Measurements from ENCODE around the gene GCSAM.

GCSAM gene

DNA sequence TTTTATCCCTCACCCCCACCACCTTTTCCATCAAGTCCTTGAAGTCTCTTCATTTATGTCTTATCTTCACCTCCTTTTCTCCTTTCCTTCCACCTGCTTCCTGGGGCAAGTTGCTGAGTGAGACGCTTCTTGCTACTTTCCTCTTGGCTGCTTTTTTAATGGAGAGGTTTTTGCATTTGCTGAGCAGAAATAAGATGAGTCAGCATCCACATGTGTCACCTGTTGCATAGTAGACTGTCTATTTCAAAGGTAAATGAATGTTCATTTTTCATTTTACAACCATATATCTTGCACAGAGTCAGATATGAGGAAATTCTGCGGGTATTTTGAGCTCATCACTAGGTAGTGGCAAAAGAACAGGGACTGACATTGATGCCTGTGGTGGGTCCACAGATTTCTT, 28.3 kb downstream of the GCSAM start:
- DNase-seq (ENCODE audit: low read depth) = no peak

DNA sequence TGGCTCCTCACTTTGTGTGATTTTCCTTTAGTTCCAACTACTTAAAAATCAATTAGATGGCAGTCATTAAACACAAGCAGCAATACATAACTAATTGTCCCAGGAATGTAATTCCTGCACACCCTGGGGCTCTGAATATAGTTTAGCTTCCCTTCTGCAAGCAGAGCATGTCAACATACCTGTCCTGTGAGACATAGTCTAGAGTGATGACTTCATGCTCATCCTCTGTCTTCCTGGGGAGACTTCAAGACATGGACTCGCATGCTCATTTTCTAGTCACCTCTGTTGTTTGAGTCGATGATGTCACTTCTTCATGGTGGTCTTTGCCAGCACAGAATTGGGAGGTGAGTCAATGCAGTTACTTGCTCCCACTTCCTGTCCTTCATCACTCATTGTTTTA, 31.1 kb downstream of the GCSAM start:
- no peak for DNase-seq (ENCODE audit: low read depth)

DNA sequence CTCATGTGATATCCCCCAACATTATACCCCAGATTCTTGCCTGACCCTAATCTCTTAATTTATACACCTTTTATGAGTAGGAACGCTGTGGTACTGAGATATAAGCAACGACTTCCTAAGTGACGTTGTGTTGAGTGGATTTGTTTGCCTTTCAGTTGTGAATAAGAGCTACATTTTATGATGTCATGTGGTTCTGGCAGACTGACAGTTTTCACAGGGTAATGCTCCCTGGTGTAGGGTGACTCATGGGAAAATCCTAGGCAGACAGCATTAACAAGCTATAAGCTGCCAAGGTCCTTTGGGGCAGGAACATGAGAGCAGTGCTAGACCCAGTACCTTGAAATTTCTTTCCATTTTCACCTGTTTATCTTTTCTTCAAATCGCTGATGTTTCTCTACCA, 35.7 kb downstream of the GCSAM start:
- no peak for DNase-seq (ENCODE audit: low read depth)

DNA sequence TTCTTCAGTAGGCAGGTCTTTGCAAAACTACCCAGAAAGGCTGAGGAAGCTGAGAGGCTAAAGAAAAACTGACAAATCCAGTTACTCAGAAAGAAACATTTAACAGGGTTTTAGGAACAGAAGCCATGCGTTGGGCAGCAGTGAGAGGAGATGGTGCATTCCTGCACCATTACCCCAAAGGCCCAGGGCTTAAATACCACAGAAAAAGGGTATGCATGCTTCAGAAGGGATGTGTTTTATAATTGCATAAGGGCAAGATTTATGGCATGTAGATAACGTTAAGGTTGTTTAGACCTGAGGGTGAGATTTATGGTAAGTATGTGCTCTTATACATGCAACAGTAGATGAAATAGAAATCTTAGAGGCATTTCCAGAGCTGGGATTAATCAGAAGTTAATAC, 36.9 kb downstream of the GCSAM start:
- no peak for DNase-seq (ENCODE audit: low read depth)

DNA sequence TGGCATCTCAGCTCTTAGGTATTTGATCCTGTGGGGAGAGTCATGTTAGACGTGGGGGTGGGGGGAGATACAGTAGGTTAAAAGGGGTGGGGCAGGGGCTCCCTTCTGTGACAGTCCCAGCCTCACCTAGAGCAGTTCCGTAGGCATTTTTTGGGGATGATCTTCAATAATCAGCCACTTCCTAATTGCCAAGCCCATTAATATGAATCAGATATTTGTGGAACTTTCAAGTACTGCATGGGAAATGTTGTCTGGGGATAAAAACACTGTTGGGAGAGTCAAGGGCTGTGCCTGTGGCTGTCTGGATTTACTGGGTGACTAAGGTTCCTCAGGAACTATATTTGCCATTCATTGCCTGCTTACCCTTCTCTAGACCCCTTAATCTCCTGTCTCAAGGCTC, 37.3 kb downstream of the GCSAM start:
- no peak for DNase-seq (ENCODE audit: low read depth)

DNA sequence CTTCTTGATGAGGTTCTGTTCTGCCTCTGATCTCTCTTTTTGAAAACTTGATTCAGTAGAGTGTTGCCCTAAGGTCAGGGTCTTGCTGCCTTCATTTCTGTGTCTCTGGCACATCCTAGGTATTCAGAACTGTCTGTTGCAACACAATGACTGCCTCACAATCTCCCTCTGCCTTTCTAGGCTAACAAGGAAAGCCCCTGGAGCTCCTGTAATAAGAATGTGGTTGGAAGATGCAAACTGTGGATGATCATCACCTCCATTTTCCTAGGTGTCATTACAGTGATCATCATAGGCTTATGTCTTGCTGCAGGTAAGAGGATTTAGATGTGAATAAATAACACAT, 39.9 kb downstream of the GCSAM start:
- no peak for DNase-seq (ENCODE audit: low read depth)

DNA sequence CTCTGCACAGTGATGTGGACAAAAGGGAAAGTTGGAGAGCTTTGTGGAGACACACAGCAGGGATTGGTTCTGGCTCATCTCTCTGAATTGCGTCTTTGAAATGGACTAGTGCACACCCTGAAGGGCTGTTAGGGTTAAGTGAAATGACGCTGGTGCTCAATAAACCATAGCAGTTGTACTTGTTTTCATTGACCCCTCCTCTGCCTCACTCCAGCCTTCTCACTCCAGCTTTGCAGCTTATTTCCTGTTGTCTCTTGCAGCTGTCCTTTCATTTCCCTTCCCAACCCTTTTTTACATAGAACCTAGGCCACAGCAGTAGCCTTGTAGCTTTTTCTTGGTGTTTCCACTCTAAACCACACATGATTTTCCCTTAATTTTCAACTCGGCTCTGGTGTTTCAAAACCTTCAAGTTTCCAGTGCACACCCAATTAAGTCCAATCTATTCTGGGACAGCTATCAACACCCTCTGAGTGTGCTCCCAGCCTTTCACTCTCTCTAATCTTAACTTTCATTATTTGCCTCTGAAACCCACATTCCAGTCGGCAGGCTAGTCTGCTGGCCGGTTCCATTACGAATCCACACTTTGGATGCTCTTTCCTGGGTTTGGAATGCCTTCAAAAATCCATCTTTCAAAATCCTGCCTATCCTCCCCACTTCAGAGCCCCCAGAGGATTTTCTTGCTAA, 40.4 kb downstream of the GCSAM start:
- DNase-seq (ENCODE audit: low read depth) = no peak

DNA sequence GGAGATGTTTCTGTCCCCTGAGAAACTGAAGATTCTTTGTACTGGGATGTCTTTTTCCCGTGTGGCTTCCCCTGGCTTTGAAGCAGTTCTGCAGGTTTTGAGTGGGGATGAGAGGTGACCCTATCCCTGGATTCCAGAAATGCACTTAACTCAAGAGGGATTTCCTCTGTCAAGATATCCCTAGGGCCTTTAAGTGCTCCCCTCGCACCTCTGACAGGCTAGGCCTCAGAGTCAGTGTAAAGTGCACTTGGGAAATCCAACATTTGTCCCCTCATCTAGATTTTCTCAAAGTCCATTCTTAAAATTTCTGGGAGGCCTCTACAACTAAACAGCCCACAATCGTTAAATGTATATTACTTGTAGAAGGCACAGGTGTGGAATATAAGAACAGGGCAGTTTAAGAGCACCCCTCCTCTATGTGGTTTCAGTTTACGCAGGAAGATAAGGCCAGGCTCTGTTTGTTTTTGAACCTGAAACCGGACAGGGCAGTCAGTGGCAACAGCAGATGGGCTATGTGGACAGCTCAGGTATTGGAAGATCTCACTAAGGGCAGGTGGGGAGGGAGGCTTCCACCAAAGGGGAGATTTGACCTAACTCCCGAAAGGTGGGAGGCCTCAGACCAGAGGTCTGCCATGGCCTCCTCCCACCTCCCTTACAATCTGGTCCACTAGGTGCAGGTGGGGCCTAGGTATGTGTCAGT, 42.0 kb downstream of the GCSAM start:
- DNase-seq (ENCODE audit: low read depth) = no peak

DNA sequence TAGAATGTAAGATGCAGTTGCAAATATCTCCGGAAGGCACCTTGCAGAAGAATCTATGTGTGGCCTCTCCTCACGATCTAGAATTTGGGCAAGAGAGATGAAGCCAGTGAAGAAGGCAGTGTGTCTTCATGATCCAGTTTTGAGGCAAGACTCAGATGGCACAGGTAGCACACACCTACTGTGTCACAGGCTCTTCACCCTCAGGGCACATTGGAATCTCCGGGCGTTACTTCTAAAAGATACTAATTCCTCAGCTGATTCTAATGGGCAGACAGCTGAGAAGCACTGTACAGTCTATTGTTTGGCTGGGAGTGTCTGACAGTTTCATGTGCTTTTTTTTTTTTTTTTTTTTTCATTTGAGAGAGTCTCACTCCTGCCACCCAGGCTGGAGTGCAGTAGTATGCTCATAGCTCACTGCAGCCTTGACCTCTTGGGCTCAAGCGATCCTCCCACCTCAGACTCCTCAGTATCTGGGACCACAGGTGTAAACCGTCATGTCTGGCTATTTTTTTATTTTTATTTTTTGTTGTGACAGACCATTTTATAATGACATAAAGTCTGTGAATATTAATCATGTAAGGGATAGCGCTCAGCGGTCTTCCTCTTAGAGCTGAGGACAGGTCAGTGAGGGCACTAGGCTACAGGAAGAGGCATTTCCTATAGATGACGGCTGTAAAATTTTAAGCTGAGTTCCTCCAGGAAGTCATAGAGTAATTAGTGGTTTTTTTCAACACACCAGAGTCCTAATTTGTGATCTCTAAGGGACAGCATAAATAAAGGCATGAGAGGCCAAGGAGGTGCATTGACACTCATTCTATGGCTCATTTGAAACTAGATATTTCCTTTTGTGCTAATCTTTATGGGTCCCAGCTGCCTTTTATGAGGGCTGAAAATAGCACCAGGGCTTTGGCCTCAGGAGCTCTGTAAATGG, 42.8 kb downstream of the GCSAM start:
- no peak for DNase-seq (ENCODE audit: low read depth)

DNA sequence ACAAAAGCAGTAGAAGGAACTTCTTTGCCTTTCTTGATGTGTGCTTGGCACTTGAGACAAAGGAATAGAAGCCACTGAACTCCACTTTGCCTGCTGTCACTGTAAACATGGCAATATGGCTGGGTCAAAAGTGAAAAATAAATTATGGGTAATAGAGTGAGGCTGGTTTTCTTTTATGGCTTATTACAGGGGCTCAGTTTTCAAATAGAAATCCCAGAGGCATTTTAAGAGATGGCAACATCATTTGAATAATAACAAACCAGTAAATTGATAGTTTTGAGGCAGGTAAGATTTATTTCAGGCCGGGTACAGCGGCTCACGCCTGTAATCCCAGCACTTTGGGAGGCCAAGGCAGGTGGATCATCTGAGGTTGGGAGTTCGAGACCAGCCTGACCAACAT, 44.1 kb downstream of the GCSAM start:
- DNase-seq (ENCODE audit: low read depth) = no peak

DNA sequence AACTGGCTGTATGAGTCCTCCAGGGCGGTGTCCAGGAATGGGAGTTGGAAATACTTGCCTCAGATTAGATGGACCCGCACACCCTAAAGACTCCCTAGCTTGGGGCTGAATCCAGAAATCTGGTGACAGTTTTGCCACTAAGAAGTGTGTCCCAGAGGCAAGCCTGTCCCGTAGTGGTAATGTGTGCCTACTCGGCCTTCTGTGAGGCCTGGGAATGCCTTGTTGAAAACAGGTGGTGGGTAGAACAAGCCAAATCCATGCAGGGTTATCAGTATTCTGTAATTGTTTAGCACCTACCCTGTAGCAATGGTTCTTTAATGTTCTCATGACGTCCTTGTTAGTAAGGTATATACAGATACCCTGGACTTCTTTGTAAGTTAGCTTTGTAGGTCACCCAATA, 45.3 kb downstream of the GCSAM start:
- no peak for DNase-seq (ENCODE audit: low read depth)

DNA sequence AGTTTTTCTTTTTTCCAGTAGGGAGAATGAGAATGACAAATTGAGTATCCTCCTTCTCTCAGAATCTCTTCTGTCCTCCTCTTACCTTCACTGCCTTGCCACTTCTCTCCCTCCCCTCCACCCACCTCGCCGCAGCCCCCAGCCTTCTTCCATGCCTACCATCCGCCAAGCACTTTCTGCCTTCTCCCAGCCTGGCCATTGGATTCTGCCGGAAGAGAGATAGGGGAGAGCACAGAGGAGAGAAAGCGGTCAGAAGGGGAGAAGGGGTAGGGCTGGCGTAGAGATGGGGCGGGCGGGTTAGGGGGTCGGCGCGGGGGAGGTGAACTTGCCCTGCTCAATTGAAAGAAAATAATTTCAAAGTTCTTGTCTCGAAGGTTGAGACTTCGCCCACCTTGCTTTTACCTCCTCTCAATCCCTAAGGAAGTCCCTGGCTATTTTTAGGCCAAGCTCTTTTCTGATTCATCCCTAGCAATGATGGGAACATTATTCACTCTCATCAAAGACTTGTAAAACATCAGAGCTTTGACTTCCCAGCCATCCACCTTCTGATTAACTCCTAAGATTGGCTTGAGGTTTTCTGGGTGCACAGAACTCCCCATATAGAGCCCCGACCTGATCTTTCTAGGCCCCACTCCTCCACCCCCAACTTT, 46.0 kb downstream of the GCSAM start:
- no peak for DNase-seq (ENCODE audit: low read depth)

DNA sequence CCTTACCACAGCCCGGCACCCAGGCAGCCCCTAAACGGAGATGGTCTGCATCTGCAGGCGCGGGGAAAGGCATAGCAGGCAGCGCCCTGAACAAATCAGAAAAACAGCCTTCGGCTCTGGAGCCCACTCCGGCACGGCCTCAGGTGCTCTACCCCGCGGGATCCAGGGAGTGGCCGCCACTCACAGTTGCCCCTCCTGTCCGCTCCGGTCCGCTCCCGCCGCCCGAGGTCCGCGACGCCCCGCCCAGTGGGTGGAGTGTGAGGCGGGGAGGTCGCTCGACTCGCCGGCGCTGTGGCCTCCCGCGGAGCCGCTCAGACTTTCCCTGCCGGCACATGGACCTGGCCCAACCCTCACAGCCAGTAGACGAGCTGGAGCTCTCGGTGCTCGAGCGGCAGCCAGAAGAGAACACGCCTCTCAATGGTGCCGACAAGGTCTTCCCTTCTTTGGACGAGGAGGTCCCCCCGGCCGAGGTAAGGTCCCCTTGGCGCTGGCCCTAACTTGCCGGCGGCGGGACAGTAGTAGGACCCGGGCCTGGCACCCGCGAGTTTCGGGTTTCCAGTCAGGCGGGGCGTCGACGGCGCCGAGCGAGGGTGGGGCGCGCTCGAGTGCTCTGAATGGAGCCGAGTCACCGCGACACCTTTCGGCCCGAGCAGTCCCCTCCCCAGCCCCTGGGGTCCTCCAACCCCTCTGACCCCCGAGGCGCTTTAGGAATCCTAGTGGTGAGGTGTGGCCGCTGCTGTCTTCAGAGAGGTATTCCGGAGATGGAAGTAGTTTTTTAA, 46.8 kb downstream of the GCSAM start, which contains the start of gene C3orf52:
Gene C3orf52, plus strand, starts transcription at position 314 of the 779 bp plus-strand sequence. Its CDS starts 19 bp downstream, at position 333.
- DNase-seq (ENCODE audit: low read depth) = peak; percentile 17

DNA sequence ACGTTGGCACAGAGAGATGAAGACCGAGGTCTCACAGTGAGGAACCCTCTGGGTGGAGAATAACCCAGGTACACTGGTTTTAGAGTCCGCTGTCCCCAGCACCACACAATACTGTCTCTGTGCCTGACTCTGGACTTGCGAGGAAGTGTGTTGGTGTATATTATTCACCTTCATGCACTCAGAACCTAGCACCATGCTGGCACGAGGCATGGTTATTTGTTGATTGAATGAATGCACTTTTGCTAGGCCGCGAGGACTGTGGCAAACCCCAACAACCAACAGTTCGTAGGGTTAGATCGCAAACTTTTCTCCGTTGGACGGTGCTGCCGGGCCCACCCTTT, 47.3 kb downstream of the GCSAM start:
- DNase-seq (ENCODE audit: low read depth) = no peak

DNA sequence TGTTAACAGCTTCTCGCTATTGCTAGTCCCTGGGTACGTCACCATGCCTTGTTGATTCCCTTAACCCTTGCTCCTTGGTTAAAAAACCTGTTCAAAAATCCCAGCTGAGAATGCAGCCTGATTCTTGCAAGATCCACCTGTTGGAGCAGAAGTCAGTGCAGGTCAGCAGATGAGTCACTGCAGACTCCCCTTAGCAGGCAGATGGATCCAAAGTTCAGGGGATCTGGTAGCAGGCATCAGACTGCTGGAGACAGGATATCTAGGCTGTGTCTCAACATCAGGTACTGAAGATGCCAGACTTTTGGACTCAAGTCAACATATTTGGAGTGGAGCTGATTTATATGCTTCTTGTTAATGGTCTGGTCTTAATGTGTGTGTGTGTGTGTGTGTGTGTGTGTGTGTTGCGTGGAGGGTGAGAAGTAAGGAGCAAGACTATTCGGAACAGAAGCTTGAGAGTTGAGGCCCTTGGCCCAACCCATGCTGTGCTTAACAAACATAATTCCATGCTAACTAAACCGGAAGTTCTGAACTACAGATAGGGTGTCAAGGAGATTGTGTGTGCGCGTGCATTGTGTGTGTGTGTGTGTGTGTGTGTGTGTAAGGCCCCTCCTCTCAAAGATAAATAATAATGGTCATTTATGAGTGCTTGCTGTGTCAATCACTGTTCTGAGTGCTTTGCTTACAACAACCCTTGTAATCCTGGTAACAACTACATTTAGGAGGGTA, 47.9 kb downstream of the GCSAM start:
- no peak for DNase-seq (ENCODE audit: low read depth)

DNA sequence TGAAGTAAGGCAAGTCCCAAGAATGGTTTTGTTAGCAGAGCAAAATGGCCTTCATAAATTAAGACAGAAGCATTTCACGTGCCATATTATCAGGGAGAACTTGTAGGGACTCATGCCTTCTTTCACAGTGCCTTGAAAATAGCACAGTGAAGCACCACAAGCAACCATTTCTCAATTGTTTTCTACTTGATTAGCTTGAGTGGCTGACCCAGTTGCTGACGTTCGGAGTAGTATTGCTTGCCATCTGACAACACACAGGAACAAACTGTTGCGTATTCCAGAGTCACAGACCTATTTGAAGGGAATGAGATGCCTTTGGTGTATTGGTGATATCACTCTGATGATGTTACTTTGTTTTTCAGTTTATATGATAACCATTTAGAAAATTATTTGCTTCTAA, 49.8 kb downstream of the GCSAM start:
- no peak for DNase-seq (ENCODE audit: low read depth)

DNA sequence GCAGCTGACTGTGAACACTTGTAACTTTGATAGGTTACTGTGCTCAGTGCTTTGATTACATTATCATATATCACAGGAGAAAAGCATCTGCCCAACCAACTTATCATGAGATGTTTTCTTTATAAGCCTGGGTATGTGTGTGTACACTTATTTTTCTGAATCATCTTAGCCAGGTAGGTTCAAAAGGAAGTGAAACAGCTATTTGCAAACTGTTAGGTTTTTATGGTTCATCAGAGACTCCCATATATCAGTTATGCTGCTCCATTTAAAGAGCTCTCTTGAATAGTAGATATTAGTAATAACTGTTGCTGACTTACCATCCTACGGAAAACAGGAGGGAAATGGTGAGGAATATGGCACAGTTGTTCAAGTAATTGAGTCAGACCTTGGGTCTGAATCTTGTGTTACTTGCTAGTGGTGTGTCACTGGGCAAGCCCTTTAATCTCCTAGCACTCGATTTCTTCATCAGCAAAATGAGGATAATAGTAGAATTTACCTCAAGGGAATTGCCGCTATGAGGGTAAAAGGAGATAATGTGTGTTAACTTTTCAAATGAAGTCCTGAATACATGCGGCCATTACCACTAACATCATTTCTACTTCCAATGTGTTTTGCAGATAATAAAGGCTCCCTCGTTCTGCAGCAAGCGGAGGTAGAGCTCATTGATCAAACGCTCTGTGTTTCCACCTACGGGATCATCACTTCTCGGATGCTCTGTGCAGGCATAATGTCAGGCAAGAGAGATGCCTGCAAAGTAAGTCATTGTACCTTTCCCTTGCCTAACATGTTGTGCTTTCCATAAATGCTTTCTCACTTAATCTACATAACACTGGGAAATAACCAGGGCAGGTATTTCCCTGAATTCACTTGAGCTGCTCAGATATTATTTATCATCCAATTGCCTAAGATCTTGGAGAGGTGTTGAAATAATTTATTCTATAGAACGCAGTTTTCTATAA, 54.6 kb downstream of the GCSAM start:
- no peak for DNase-seq (ENCODE audit: low read depth)

DNA sequence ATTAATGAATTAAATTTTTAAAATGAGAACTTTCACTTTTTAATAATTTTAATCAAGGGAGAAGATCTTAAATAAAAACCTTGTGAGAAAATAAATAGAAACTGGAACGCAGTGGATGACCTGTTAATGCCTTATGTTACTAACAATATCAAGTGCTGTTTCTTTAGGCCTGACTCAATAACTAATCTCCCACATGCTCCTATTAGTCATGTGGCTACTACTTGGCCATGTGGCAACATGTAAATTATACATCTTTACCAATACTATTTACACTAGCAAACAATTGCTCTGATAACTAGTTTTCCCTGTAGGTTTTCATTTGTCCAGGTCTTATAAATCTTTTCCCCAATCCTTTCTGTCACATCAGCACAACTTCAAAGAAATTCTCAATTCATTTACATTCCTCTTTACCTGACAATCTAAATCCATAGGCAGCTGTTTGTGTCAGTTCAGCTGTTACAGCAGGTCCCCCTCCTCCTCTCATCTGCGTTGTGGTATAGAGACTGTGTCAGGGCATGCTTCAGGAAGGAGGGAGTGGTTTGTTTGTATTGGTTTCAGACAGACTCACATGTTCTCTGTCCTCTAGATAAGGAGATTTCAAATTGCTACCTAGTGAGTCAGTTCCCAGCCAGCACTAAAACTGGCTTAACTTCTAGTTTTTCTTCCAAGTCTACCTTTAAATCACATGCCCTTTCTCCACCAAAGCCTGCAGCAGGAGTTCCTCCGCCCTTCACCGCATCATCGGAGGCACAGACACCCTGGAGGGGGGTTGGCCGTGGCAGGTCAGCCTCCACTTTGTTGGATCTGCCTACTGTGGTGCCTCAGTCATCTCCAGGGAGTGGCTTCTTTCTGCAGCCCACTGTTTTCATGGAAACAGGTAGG, 58.2 kb downstream of the GCSAM start:
- DNase-seq (ENCODE audit: low read depth) = no peak

DNA sequence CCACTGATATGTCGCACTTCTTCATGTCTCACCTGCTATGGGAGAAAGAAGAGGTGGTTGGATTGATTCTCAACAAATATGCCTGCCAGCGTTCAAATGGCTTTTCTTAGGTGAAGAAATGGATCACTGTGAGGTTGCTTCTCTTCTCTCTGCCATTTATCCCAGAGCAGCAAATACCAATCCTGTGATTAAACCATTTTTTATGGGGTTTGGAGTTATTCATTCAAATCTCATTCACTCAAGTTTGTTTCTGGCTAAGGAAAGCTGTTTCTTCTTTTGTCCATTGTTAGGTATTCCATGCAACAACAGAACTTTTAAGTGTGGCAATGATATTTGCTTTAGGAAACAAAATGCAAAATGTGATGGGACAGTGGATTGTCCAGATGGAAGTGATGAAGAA, 59.0 kb downstream of the GCSAM start:
- DNase-seq (ENCODE audit: low read depth) = no peak

Data from stimulated activated CD8-positive, alpha-beta memory T cell treated with anti-CD3 and anti-CD28 coated beads, Interleukin-12 subunit alpha, Interleukin-12 subunit beta, amount 100 ng/mL, for 1 hour (primary cell).